H1 (cell line): ENCODE measurements around the gene SKA3. TPM values are rescaled to one million over a fixed set of nuclear protein-coding genes. Genes with fewer than 3 reads are reported as not detected.

Source experiments
- CTCF ChIA-PET: fragments of 300-600 bp; sonication (Branson Sonifier 250); formaldehyde crosslinking; loops from one replicate; lab custom pipeline; 2021; ENCODE audit not compliant: partially characterized antibody; lab: Charles Lee
- POLR2A ChIA-PET: fragments of 300-600 bp; sonication (Branson Sonifier 250); formaldehyde crosslinking; loops from one replicate; lab custom pipeline; 2021; ENCODE audit warnings: inconsistent platforms; ENCODE audit not compliant: partially characterized antibody; lab: Charles Lee
- DNase-seq, 2 experiments: peaks; one replicate each; pipeline versions ENCODE4 v3.0.0 to v3.0.0-alpha.2; 2010 to 2022; ENCODE audit warnings: low spot score in 2 of 2, low read depth in 1 of 2, mixed read lengths in 1 of 2
- FAIRE-seq: peaks from 2 replicates; lab custom pipeline; 2011; peaks lifted over from hg19 to GRCh38; lab: Jason Lieb, UNC
- H2AFZ ChIP-seq: 2 replicates; pipeline ENCODE4 v1.8.1; 2012; ENCODE audit warnings: low read length, inconsistent platforms
- H2AK5ac ChIP-seq: 2 replicates; pipeline ENCODE4 v1.6.1; 2013; ENCODE audit warnings: low read depth, low read length
- H2BK120ac ChIP-seq: replicated peaks from 2 replicates; pipeline ENCODE3; 2013; ENCODE audit warnings: low read depth, low read length, inconsistent platforms
- H2BK12ac ChIP-seq: 2 replicates; pipeline ENCODE4 v1.6.1; 2013; ENCODE audit warnings: low read depth, low read length
- H2BK15ac ChIP-seq: 2 replicates; pipeline ENCODE4 v1.6.1; 2013; ENCODE audit warnings: low read length
- H2BK20ac ChIP-seq: 2 replicates; pipeline ENCODE4 v1.6.1; 2013; ENCODE audit warnings: low read length
- H2BK5ac ChIP-seq: 2 replicates; pipeline ENCODE4 v1.6.1; 2013; ENCODE audit warnings: low read depth, low read length
- H3K14ac ChIP-seq: 2 replicates; pipeline ENCODE4 v1.6.1; 2013; ENCODE audit warnings: inconsistent platforms; ENCODE audit not compliant: insufficient read length
- H3K18ac ChIP-seq: 2 replicates; pipeline ENCODE4 v1.6.1; 2013; ENCODE audit warnings: low read length; ENCODE audit errors: extremely low read depth
- H3K23ac ChIP-seq: 2 replicates; pipeline ENCODE4 v1.6.1; 2013; ENCODE audit warnings: inconsistent platforms; ENCODE audit not compliant: insufficient read length
- H3K23me2 ChIP-seq: 2 replicates; pipeline ENCODE4 v1.6.1; 2013; ENCODE audit warnings: low read depth, low read length
- H3K27ac ChIP-seq: 2 replicates; pipeline ENCODE4 v1.6.1; 2011; ENCODE audit warnings: low read depth, low read length, inconsistent platforms
- H3K27me3 ChIP-seq, 4 experiments: replicated peaks in 1 of 4; 1 replicate in 1 of 4; 2 replicates in 3 of 4; pipeline versions ENCODE4 v1.6.1 to v1.8.1; 2011 to 2013; ENCODE audit warnings: low read length in 3 of 4, mild to moderate bottlenecking in 3 of 4, inconsistent platforms in 2 of 4, mixed read lengths in 2 of 4, moderate library complexity in 1 of 4; ENCODE audit not compliant: control insufficient read depth in 3 of 4, insufficient read depth in 3 of 4; ENCODE audit errors: extremely low read depth in 1 of 4
- H3K36me3 ChIP-seq, 4 experiments: 2 replicates each; pipeline versions ENCODE4 v1.6.1 to v1.8.1; 2011 to 2013; ENCODE audit warnings: mild to moderate bottlenecking in 4 of 4, low read length in 3 of 4, moderate library complexity in 2 of 4, control low read depth in 1 of 4, inconsistent platforms in 1 of 4; ENCODE audit not compliant: insufficient read depth in 4 of 4, control insufficient read depth in 2 of 4
- H3K4ac ChIP-seq: replicated peaks from 2 replicates; pipeline ENCODE3; 2013; ENCODE audit warnings: low read length, low read depth, mixed read lengths, inconsistent platforms; ENCODE audit not compliant: insufficient read length
- H3K4me1 ChIP-seq, 4 experiments: replicated peaks in 1 of 4; 1 replicate in 1 of 4; 2 replicates in 3 of 4; pipeline versions ENCODE4 v1.6.1 to v1.8.1; 2011 to 2013; ENCODE audit warnings: low read length in 3 of 4, inconsistent platforms in 2 of 4, mixed read lengths in 1 of 4; ENCODE audit not compliant: insufficient read depth in 4 of 4, control insufficient read depth in 3 of 4
- H3K4me2 ChIP-seq, 2 experiments: 2 replicates each; pipeline versions ENCODE4 v1.6.1 to v1.8.1; 2011 to 2013; ENCODE audit warnings: low read depth in 2 of 2, low read length in 2 of 2, control low read depth in 1 of 2, inconsistent platforms in 1 of 2, mild to moderate bottlenecking in 1 of 2; ENCODE audit not compliant: insufficient read depth in 1 of 2
- H3K4me3 ChIP-seq, 4 experiments: fragments of 200-600, 300-600 bp in 1 of 4; sonication (generic), shearing (Covaris generic), sonication (Bioruptor Twin) in 1 of 4; 2 replicates each; pipeline versions ENCODE4 v1.5.1 to v1.8.1; 2011 to 2016; ENCODE audit warnings: low read length in 4 of 4, low read depth in 3 of 4, control low read depth in 2 of 4, inconsistent platforms in 2 of 4, mild to moderate bottlenecking in 2 of 4, mixed read lengths in 1 of 4, moderate library complexity in 1 of 4; ENCODE audit not compliant: insufficient read depth in 2 of 4; ENCODE audit errors: extremely low read depth in 1 of 4
- H3K56ac ChIP-seq: replicated peaks from 2 replicates; pipeline ENCODE3; 2013; ENCODE audit warnings: low read depth, mild to moderate bottlenecking, mixed read lengths, low read length, inconsistent platforms; ENCODE audit not compliant: insufficient read length
- H3K79me1 ChIP-seq: 2 replicates; pipeline ENCODE4 v1.6.1; 2013; ENCODE audit warnings: low read depth, low read length, control low read depth
- H3K79me2 ChIP-seq, 2 experiments: 2 replicates each; pipeline versions ENCODE4 v1.6.1 to v1.8.1; 2012 to 2013; ENCODE audit warnings: low read length in 2 of 2, mild to moderate bottlenecking in 2 of 2, inconsistent platforms in 1 of 2; ENCODE audit not compliant: insufficient read depth in 2 of 2, control insufficient read depth in 1 of 2
- H3K9ac ChIP-seq, 4 experiments: replicated peaks in 1 of 4; 1 replicate in 1 of 4; 2 replicates in 3 of 4; pipeline versions ENCODE4 v1.6.1 to v1.8.1; 2011 to 2013; ENCODE audit warnings: low read depth in 3 of 4, low read length in 3 of 4, control low read depth in 2 of 4, mild to moderate bottlenecking in 2 of 4, moderate library complexity in 2 of 4, inconsistent platforms in 1 of 4; ENCODE audit errors: extremely low read depth in 1 of 4
- H3K9me3 ChIP-seq, 2 experiments: 2 replicates each; pipeline versions ENCODE4 v1.6.1 to v1.8.1; 2012 to 2013; ENCODE audit warnings: mild to moderate bottlenecking in 2 of 2, moderate library complexity in 2 of 2, control low read depth in 1 of 2, inconsistent platforms in 1 of 2, low read depth in 1 of 2, low read length in 1 of 2, mixed read lengths in 1 of 2; ENCODE audit not compliant: insufficient read depth in 2 of 2
- H4K20me1 ChIP-seq, 2 experiments: replicated peaks in 1 of 2; 2 replicates each; pipeline versions ENCODE3 to v1.8.1; 2011 to 2013; ENCODE audit warnings: inconsistent platforms in 2 of 2, low read length in 2 of 2, mild to moderate bottlenecking in 1 of 2; ENCODE audit not compliant: insufficient read depth in 2 of 2, control insufficient read depth in 1 of 2
- H4K5ac ChIP-seq: 2 replicates; pipeline ENCODE4 v1.6.1; 2013; ENCODE audit warnings: low read length, low read depth, mixed read lengths, inconsistent platforms; ENCODE audit not compliant: insufficient read length
- H4K8ac ChIP-seq: 2 replicates; pipeline ENCODE4 v1.8.0; 2013; ENCODE audit warnings: mild to moderate bottlenecking, moderate library complexity, low read length, inconsistent platforms; ENCODE audit not compliant: insufficient read depth; ENCODE audit errors: extremely low read depth
- H4K91ac ChIP-seq: replicated peaks from 2 replicates; pipeline ENCODE3; 2013; ENCODE audit warnings: low read length, mixed read lengths, inconsistent platforms; ENCODE audit not compliant: insufficient read length
- CEBPB ChIP-seq: IDR thresholded peaks from 2 replicates; pipeline ENCODE4 v1.6.1; 2012; ENCODE audit warnings: low read depth, low read length
- CTBP2 ChIP-seq: IDR thresholded peaks from 2 replicates; pipeline ENCODE4 v1.7.0; 2011; ENCODE audit warnings: borderline replicate concordance, mild to moderate bottlenecking, moderate library complexity, mixed read lengths, low read length; ENCODE audit not compliant: insufficient read depth, insufficient read length
- GABPA ChIP-seq: IDR thresholded peaks from 2 replicates; pipeline ENCODE4 v1.6.1; 2011; ENCODE audit warnings: mild to moderate bottlenecking, low read length, moderate library complexity, borderline replicate concordance; ENCODE audit not compliant: insufficient read depth
- KDM4A ChIP-seq: IDR thresholded peaks from one replicate; pipeline ENCODE4 v1.7.1; 2012; ENCODE audit warnings: low read depth, mild to moderate bottlenecking, moderate library complexity, low read length, inconsistent platforms; ENCODE audit not compliant: severe bottlenecking
- RAD21 ChIP-seq, 2 experiments: IDR thresholded peaks in 1 of 2; conservative IDR thresholded peaks in 1 of 2; 2 replicates each; pipeline ENCODE4 v1.6.1; 2011; ENCODE audit warnings: low read depth in 2 of 2, low read length in 2 of 2, improper control_type of control experiment in 1 of 2, inconsistent platforms in 1 of 2, mild to moderate bottlenecking in 1 of 2, moderate library complexity in 1 of 2
- RNF2 ChIP-seq: fragments of 200-900, 300-1000 bp; sonication (generic); IDR thresholded peaks from 2 replicates; pipeline ENCODE4 v1.7.1; 2016; ENCODE audit warnings: borderline replicate concordance, low read depth, mild to moderate bottlenecking, antibody characterized with exemption, low read length; ENCODE audit not compliant: poor library complexity, severe bottlenecking; ENCODE audit errors: missing control alignments
- WGBS, 2 experiments: shearing (Covaris generic) in 1 of 2; methylation state at CpG; one replicate each; pipeline versions ENCODE4 v1.1.6 to v1.1.7; 2013 to 2015; ENCODE audit warnings: low lambda C conversion rate in 2 of 2, mixed read lengths in 2 of 2, inconsistent platforms in 1 of 2, low coverage in 1 of 2, missing lambda C conversion rate in 1 of 2; ENCODE audit not compliant: insufficient replicate concordance in 2 of 2, insufficient coverage in 1 of 2, insufficient read length in 1 of 2; ENCODE audit errors: extremely low coverage in 1 of 2, missing lambda C conversion rate in 1 of 2; 5-methylcytosine and 5-hydroxymethylcytosine counted together
- polyA plus RNA-seq, 7 experiments: library from polyadenylated mRNA; depleted of rRNA in 3 of 7; stranded (reverse) in 5 of 7; unstranded in 2 of 7; fragments of >200 nt in 5 of 7; fragments of 200-250 nt in 2 of 7; gene quantifications; 1 replicate in 5 of 7; 2 replicates in 1 of 7; 4 replicates in 1 of 7; pipeline versions ENCODE4 v1.2.1 to v1.2.3, GENCODE V29; 2011 to 2013; ENCODE audit warnings: missing spikeins in 2 of 7, mixed read lengths in 2 of 7
- total RNA-seq: library from RNA; stranded (reverse); fragmentation: NEBNext Ultra II Directional; extraction: Animal tissue kit (Norgen Biotek cat#: 25700); gene quantifications from 2 replicates; pipeline ENCODE4 v1.2.1, GENCODE V29; 2021

The SKA3 gene
- total and polyA plus RNA-seq, 2 of the 8 experiments (the other 6 are each of a cell fraction or from before 2014, with no cell fraction given) = 32.3 to 63.7 TPM

DNA sequence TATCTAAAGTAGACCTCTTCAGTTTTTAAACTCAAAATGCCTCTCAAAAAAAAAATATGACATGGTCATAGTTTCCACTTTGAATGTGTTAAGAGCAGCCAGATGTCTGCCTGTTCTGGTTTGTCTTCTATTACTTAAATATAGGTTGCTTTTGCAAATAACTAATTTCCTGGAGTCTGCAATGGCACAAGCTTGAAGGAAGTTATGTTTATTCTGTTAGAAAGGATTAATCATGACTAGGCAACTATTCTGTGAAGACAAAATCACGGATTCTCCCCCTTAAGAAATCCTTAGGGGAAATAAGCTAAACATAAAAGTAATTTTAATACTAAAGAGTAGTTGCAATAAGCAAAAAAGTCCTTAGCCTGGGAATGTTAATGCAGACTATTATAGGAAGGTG is 26.3 kb downstream of the SKA3 start:
- no peak overlapping the region for H3K4me2 ChIP-seq
- TF ChIP-seq CEBPB (no peak), GABPA (no peak), RNF2 (no peak), KDM4A (no peak), RAD21 (IDR thresholded peaks at IDR 0.05 in 1 of 2, conservative IDR thresholded peaks at IDR 0.05 in 1 of 2; ENCODE audit: low read depth in 2 of 2, low read length in 2 of 2) (no peak), CTBP2 (no peak)
- H4K8ac ChIP-seq = no peak overlapping the region
- no peak overlapping the region for H3K14ac ChIP-seq
- no peak overlapping the region for H3K27ac ChIP-seq
- POLR2A ChIA-PET = interaction anchor here (0.6 to 2.7 kb wide), 8 partner anchors 15 to 224 kb away, joined by 3 to 9 read pairs (median 3); partner anchors contain the start of genes MRPL57 and SKA3
- CTCF ChIA-PET = interaction anchor here (0.7 to 0.9 kb wide), 3 partner anchors 39 to 615 kb away, joined by 3 to 5 read pairs (median 3); no protein-coding TSS in a partner anchor
- H3K79me2 ChIP-seq = peaks cover 0 to 8% of the 10 kb centered on the region in 2 experiments; a peak in 2 of 4 replicates
- no peaks in the 10 kb centered on the region for H3K27me3 ChIP-seq
- no peak overlapping the region for H2BK120ac ChIP-seq
- H2BK15ac ChIP-seq = no peak overlapping the region
- H3K4me1 ChIP-seq = peaks cover 0 to 2% (median 0%) of the 10 kb centered on the region in 4 experiments; a peak in 4 of 7 replicates
- no peak overlapping the region for H2BK5ac ChIP-seq
- H3K36me3 ChIP-seq = peaks cover 5 to 46% (median 24%) of the 10 kb centered on the region in 4 experiments; a peak in 7 of 8 replicates
- H2AFZ ChIP-seq = no peak overlapping the region
- 77% methylated on average over 1 of the region's 1 CpG; no CpG with 5 or more reads in 1 of the 2 experiments for WGBS, 2 experiments
- H3K4ac ChIP-seq = no peak overlapping the region
- peaks cover 1% of the 10 kb centered on the region in 2 experiments for H4K20me1 ChIP-seq
- H3K18ac ChIP-seq = no peak overlapping the region
- H3K9ac ChIP-seq = no peak overlapping the region
- H3K23ac ChIP-seq = no peak overlapping the region
- H2AK5ac ChIP-seq = no peak overlapping the region
- no peak for FAIRE-seq
- no peak overlapping the region for H4K5ac ChIP-seq
- no peak overlapping the region for H3K4me3 ChIP-seq
- H3K79me1 ChIP-seq = no peaks in the 10 kb centered on the region
- H4K91ac ChIP-seq = no peak overlapping the region
- H2BK12ac ChIP-seq = no peak overlapping the region
- H2BK20ac ChIP-seq = no peak overlapping the region
- H3K56ac ChIP-seq = no peak overlapping the region
- H3K23me2 ChIP-seq = no peaks in the 10 kb centered on the region
- no peaks in the 10 kb centered on the region for H3K9me3 ChIP-seq
- no peak for DNase-seq
